Measurements from ENCODE around the gene ADAMTS15.
A peak's percentile ranks its signal among the peaks of the same experiment; 100 is the strongest.

The ADAMTS15 gene

DNA sequence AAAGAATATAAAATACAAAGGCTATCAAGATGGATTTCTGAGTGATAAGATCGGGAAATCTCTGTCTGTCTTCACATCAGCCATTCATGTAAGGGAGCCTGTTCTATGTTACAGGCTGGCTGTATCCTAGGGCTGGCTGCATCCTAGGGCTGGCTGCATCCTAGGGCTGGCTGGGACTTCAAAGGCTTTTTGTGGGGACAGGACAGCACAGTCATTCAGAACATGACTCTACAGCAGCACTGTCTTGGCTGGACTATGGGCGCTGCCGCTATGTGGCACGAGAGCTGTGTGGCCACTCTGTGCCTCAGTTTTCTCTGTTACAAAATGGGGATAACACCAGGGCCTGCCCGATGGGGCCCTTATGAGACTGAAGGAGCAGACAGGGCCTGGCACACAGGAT lies 30.2 kb upstream of the ADAMTS15 start:
- no peak for DNase-seq

DNA sequence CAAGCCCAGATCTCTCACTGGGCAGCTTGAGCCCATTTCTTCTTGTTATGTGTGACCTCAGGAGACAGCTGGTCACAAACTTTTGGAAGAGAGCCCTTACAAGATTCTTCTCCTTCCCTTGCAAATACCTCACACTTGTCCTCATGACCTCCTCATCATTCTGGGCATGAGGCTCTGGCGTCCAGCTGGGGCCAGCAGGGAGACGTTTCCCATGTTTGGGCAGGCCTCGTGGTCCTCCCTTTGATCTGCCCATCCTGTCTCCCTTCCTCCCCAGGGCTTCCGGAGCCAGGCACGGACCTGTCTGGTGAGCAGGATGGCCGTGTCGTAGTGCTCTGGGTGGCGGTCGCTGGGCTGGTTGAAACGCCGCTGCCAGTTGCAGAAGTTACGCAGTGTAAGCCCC lies 29.7 kb upstream of the ADAMTS15 start:
- DNase-seq: no peak

- no peak for DNase-seq
These were observed 27.8 kb upstream of the ADAMTS15 start for GRCh38 chr11:130420478-130421198.

DNA sequence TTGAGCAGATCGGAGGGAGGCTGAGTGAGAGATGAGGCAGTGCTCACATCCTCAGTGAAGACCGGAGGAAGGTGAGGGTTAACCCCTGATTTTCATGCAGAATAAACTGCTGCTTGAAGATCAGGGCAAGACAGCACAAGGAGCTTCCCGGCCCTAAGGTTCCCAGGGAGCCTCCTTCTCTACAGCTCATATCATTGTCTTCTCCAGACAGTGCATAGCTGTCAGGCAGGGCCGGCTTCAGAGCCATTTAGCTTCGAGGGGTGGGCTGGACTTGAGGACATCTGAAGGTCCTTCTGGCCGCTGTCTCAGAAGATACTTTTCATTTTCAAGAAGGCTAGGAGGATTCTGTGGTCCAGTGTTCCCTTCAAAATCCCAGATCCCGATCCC lies 27.3 kb upstream of the ADAMTS15 start:
- DNase-seq: no peak

- no peak for DNase-seq
These were observed 26.7 kb upstream of the ADAMTS15 start for GRCh38 chr11:130421697-130422096.

GRCh38 chr11:130422251-130422995 lies 26.0 kb upstream of the ADAMTS15 start:
- no peak for DNase-seq

GRCh38 chr11:130423541-130424142 lies 24.8 kb upstream of the ADAMTS15 start:
- no peak for DNase-seq

DNA sequence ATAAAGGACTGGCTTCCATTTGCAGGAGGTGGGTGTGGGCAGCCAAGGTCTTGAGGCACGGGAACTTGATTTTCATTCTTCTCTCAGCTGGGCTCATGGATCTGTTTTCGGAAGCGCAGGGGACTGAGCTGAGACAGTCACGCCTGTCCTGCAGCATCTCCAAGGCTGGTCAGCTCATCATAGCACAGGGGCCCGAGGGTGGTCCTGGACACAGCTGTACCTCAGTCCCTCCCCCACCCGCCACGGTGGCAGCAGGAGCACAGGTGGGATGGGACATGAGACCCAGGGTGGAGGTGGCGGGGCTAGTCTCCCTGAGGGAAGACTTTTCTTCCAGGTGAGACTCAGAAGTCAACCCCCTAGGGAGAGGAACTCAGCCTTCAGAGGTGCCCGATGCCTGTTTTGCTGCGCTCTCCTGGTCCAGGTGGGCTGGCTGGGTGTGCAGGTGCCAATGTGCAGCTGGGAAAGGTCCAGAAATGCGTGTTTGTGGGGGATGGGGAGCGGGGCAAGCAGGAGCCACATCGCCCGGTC lies 23.8 kb upstream of the ADAMTS15 start:
- DNase-seq: no peak

DNA sequence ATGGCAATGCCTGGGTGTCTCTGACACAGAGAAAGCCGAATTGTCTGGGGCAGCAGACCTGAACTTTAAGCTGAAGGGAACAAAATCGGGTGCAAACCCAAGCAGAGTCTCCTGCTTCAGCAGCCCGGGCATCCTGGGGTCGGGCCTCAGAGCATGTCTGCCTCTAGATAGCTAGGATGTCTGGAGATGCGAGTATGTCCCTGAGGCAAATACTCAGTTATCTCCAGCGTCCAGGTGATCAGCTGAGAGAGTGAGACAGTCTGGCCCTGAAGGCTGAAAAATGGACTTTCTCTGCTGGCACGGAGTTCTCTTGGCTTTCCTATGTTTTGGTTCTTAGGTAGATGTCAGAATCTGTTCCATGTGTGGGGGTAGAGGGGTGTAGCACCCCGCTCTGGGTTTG lies 23.3 kb upstream of the ADAMTS15 start:
- no peak for DNase-seq

- no peak for DNase-seq
These were observed 22.1 kb upstream of the ADAMTS15 start for GRCh38 chr11:130426223-130426836.

DNA sequence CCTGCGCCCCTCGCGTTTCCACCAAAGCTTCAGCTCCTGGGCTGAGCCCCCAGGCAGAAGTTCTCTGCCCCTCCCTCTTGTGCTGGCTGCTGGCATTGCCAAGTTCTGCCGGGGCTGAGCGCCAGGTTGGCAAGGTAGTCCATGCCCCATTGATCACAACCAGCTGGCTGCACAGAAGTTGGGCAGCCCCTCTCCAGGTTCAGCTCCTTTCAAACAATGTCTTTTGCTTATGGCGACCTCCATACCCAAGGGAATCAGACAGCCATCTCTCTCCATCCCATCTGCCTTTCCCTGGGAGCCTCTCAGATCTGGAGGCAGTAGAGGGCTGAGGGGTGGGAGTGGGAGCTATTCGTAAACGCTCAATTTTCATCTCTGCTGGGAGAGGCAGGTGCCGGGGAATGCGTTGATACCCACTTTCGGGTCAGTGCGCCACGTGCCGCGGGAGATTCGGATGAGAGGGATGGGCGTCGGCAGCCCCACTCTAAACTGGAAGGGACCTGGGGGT lies 21.6 kb upstream of the ADAMTS15 start:
- DNase-seq: no peak

DNA sequence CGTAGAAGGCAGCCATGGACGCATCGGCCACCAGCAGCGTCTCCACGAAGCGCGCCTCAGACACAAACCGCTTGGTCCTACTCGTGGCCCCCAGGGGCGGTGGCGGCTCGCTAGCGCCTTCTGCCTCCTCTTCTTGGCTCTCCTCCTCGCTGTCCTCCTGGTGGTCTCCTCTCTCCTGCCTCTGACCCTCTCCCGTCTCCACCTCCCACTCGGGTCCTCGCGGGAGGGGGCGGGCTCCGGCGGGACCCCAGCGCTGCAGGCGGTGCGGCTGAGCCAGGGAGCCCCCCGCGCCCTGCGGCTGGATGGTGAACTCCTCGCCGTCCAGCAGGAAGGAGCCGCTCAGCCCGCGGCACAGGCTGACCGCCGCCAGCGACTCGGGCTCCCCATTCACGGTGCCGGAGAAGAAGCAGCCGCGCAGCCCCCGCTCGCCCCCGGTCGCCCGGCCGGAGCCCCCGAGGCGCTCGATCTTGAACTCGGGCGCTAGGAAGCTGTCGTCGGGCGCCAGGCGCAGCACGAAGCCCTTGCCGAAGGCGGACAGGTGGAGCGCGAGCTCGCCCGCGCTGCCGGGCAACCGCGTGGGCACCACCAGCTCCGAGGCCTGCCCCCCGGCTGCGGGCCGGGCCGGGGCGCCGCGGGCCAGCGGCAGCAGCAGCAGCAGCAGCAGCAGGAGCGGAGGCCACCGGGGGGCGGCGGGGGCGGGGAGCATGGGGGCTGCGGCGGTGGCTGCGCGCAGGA lies 20.7 kb upstream of the ADAMTS15 start:
- DNase-seq: peak; percentile 18

GRCh38 chr11:130428316-130429119 lies 19.9 kb upstream of the ADAMTS15 start, which contains the start of gene ADAMTS8:
ADAMTS8 (minus strand) TSS chr11:130428609; CDS start chr11:130428286, 323 bp downstream.
- DNase-seq: no peak

GRCh38 chr11:130429120-130429681 lies 19.2 kb upstream of the ADAMTS15 start:
- DNase-seq: no peak

- no peak for DNase-seq
These were observed 18.5 kb upstream of the ADAMTS15 start for GRCh38 chr11:130429983-130430382.

GRCh38 chr11:130431331-130431773 lies 17.1 kb upstream of the ADAMTS15 start:
- DNase-seq: peak; percentile 81

DNA sequence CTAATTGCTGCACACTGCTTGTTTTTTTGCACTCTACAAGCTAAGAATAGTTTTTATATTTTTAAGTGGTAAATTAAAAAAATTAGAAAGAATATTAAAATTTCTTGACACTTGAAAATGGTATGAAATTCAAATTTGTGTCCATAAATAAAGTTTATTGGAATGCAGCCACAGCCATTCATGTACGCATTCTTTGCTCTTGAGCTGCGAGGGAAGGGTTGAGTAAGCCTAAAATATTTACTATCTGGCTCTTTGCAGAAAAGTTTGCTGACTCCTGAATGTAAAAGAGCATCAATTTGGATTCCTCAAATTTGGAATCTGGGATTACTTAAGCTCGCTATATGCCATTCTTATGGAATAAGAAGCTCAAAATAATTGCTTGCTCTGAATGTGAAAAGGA lies 16.6 kb upstream of the ADAMTS15 start:
- DNase-seq: no peak

- no peak for DNase-seq
These were observed 15.1 kb upstream of the ADAMTS15 start for GRCh38 chr11:130433357-130433756.

DNA sequence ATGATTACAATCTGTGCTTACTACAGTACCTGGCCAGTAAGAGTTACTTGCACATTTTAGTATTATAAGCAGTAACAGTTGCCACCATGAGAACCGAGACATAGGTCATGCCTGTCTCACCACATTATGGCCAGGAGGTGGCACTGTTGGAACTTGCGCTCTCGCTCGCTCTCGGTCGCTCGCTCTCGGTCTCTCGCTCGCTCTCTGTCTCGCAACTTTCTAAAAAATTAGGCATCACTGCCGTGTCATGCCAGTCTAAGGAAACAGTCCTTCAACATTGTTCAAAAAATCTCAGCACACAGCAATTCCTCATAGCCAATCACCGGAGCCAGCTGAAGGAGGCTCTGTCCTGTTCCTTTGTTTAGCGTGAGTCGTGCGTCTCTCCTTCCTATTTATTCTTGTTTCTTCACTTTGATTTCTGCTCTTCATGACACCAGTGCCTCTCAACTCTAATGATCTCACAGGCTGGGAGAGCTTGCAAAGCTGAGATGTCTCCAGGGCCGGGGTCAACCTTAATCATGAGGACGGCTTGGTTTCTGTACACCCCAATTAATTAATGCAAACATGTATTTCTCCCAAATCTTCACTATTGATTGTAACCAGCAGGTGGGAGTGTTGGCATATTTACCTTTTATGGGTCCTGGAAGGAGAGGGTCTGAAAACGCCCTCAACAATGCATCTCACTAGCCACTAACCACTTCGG lies 13.8 kb upstream of the ADAMTS15 start:
- DNase-seq: peak; percentile 72

DNA sequence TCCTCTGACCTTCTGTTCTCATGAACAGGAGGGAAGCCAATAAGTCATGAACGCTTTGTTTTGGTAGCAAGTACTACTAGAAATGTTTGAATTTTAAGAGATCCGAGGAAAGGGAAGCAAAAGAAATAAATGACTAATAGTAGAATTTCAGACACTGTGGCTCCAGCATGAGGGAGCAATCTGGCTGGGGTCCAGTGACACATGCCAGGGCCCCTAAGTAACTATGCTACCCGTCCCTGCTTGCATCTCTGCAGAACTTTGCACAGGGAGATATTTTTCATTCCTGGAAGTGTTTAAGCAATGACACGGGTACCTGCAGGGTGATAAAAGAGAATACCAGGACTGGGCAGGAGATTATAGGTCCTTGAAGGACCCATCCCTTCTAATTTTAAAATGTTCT lies 12.8 kb upstream of the ADAMTS15 start:
- DNase-seq: no peak

All from activated CD4-positive, alpha-beta T cell treated with anti-CD3 and anti-CD28 coated beads for 48 hours (primary cell).